HepG2 (cell line): ENCODE measurements around the gene ADAMTSL4. TPM values are rescaled to one million over a fixed set of nuclear protein-coding genes. Genes with fewer than 3 reads are reported as not detected.
"Not testable (repeated sequence)": the region's sequence is repeated elsewhere in the genome, so short reads cannot be mapped to it uniquely, and the experiment has no call there.

Experiments used
- ATAC-seq: fragments of 200-7000 bp; cut with Tn5 transposase; 3 replicates; pipeline ENCODE4 v1.9.1; 2020; ENCODE audit warnings: mild to moderate bottlenecking, moderate library complexity
- BruUV-seq: library from RNA; stranded (reverse); fragments of 400-500 nt; replicated peaks from 2 replicates; lab custom pipeline; 2021; lab: Mats Ljungman, UMichigan
- CTCF ChIA-PET: fragments of 300-600 bp; formaldehyde crosslinking; extraction: SDS; loops from one replicate; lab custom pipeline; 2021; ENCODE audit warnings: low total read pairs, inconsistent platforms, low intra/inter-chr PET ratio; lab: Yijun Ruan, JAX
- POLR2A ChIA-PET: fragments of 350-600 bp; sonication (Branson Sonifier 250); formaldehyde crosslinking; loops from one replicate; lab custom pipeline; 2020; ENCODE audit warnings: antibody characterized with exemption, inconsistent platforms; lab: Yijun Ruan, JAX
- DNase-seq: peaks from one replicate; pipeline ENCODE4 v3.0.0-alpha.2; 2015; ENCODE audit warnings: low spot score
- FAIRE-seq: peaks from 3 replicates; lab custom pipeline; 2011; peaks lifted over from hg19 to GRCh38; lab: Jason Lieb, UNC
- H2AFZ ChIP-seq: one replicate; pipeline ENCODE4 v1.6.1; 2011; ENCODE audit warnings: low read length, inconsistent platforms
- H3K27ac ChIP-seq: fragments of 300-600 bp; 3 replicates; pipeline ENCODE4 v1.8.0; 2011; ENCODE audit warnings: mixed run types, mild to moderate bottlenecking, mixed read lengths, low read length, inconsistent platforms; ENCODE audit not compliant: insufficient read depth; ENCODE audit errors: extremely low read length
- H3K27me3 ChIP-seq, 2 experiments: fragments of 200-600 bp in 1 of 2; 2 replicates in 1 of 2; 3 replicates in 1 of 2; pipeline versions ENCODE4 v1.6.0 to v1.8.0; 2011; ENCODE audit warnings: low read length in 2 of 2, mild to moderate bottlenecking in 2 of 2, moderate library complexity in 2 of 2, inconsistent platforms in 1 of 2; ENCODE audit not compliant: insufficient read depth in 2 of 2, control insufficient read depth in 1 of 2
- H3K36me3 ChIP-seq, 2 experiments: fragments of 200-600 bp in 1 of 2; replicated peaks in 1 of 2; 2 replicates in 1 of 2; 3 replicates in 1 of 2; pipeline versions ENCODE4 v1.5.1 to v1.8.0; 2011; ENCODE audit warnings: low read length in 2 of 2, inconsistent platforms in 1 of 2; ENCODE audit not compliant: insufficient read depth in 2 of 2, control insufficient read depth in 1 of 2
- H3K4me1 ChIP-seq: 2 replicates; pipeline ENCODE4 v1.5.1; 2012; ENCODE audit warnings: low read length, inconsistent platforms; ENCODE audit not compliant: insufficient read depth
- H3K4me2 ChIP-seq: 2 replicates; pipeline ENCODE4 v1.6.0; 2011; ENCODE audit warnings: low read depth, low read length, inconsistent platforms
- H3K4me3 ChIP-seq, 3 experiments: fragments of 200-600 bp in 1 of 3; sonication (generic), shearing (Covaris generic) in 1 of 3; replicated peaks in 1 of 3; 2 replicates each; pipeline ENCODE4 v1.5.1; 2011 to 2016; ENCODE audit warnings: low read length in 3 of 3, inconsistent platforms in 2 of 3, low read depth in 2 of 3, mild to moderate bottlenecking in 2 of 3, control low read depth in 1 of 3, mixed read lengths in 1 of 3; ENCODE audit not compliant: insufficient read depth in 1 of 3
- H3K79me2 ChIP-seq: one replicate; pipeline ENCODE4 v1.6.1; 2011; ENCODE audit warnings: low read length, inconsistent platforms; ENCODE audit not compliant: insufficient read depth
- H3K9ac ChIP-seq: 2 replicates; pipeline ENCODE4 v1.6.0; 2011; ENCODE audit warnings: mild to moderate bottlenecking, low read depth, low read length, inconsistent platforms; ENCODE audit not compliant: insufficient read depth
- H3K9me3 ChIP-seq: 2 replicates; pipeline ENCODE4 v1.5.1; 2012; ENCODE audit warnings: mild to moderate bottlenecking, low read length
- H4K20me1 ChIP-seq: 2 replicates; pipeline ENCODE4 v1.6.0; 2011; ENCODE audit warnings: inconsistent platforms, mild to moderate bottlenecking, low read length, moderate library complexity; ENCODE audit not compliant: insufficient read depth
- ATF1 ChIP-seq: IDR thresholded peaks from 2 replicates; pipeline ENCODE4 v1.6.1; 2016; ENCODE audit warnings: mild to moderate bottlenecking, control low read depth
- CBX5 ChIP-seq: sonication (generic); formaldehyde crosslinking; IDR thresholded peaks from 2 replicates; pipeline ENCODE4 v1.4.0; 2020; ENCODE audit warnings: missing genetic modification reagents, borderline replicate concordance
- DDIT3 ChIP-seq: sonication (generic); formaldehyde crosslinking; IDR thresholded peaks from 2 replicates; pipeline ENCODE4 v1.4.0; 2020; ENCODE audit warnings: mild to moderate bottlenecking, missing genetic modification reagents
- FOXO1 ChIP-seq: sonication (generic); formaldehyde crosslinking; IDR thresholded peaks from 2 replicates; pipeline ENCODE4 v1.4.0; 2020; ENCODE audit warnings: missing genetic modification reagents
- HNF4A ChIP-seq: sonication (generic); formaldehyde crosslinking; IDR thresholded peaks from 2 replicates; pipeline ENCODE4 v1.4.0; 2020; ENCODE audit warnings: missing genetic modification reagents
- KDM3A ChIP-seq: IDR thresholded peaks from 2 replicates; pipeline ENCODE4 v1.6.1; 2018; ENCODE audit warnings: low read depth, missing compliant biosample characterization
- ZNF468 ChIP-seq: sonication (generic); formaldehyde crosslinking; IDR thresholded peaks from 2 replicates; pipeline ENCODE4 v1.8.0; 2022; ENCODE audit warnings: mild to moderate bottlenecking, moderate library complexity, missing genetic modification reagents
- WGBS: methylation state at CpG from one replicate; pipeline ENCODE4 v1.1.6; 2017; ENCODE audit warnings: low lambda C conversion rate; 5-methylcytosine and 5-hydroxymethylcytosine counted together
- in situ Hi-C: cut with HindIII; loops from 2 replicates; pipeline ENCODE4 v1.10.0; 2017; ENCODE audit warnings: low pct_unique_long_range_greater_than_20kb; ENCODE audit not compliant: extremely low pct_ligation_motif_present
- intact Hi-C: fragments of 100-400 bp; cut with micrococcal nuclease; formaldehyde crosslinking; loops from one replicate; pipeline ENCODE4 v1.10.0; 2022; ENCODE audit not compliant: unreplicated experiment
- polyA plus RNA-seq, 8 experiments: library from polyadenylated mRNA; depleted of rRNA in 3 of 8; stranded (reverse) in 7 of 8; unstranded in 1 of 8; fragments of >200 nt; fragmentation: Illumina TruSeq in 4 of 8; extraction: Trizol in 4 of 8; gene quantifications; 2 replicates each; pipeline versions ENCODE4 v1.2.1 to v1.2.3, GENCODE V29; 2011 to 2016; ENCODE audit warnings: low read depth in 4 of 8, missing spikeins in 1 of 8, mixed read lengths in 1 of 8; ENCODE audit not compliant: insufficient read depth in 1 of 8
- total RNA-seq, 5 experiments: library from RNA; depleted of rRNA; stranded (reverse); fragments of >200 nt; fragmentation: Illumina TruSeq; extraction: Trizol; gene quantifications; 2 replicates each; pipeline ENCODE4 v1.2.3, GENCODE V29; 2016; ENCODE audit warnings: low read depth in 1 of 5
- TF ChIP-seq, protein P1 (sequence below): sonication (generic); formaldehyde crosslinking; IDR thresholded peaks from 2 replicates; pipeline ENCODE4 v1.4.0; 2020; ENCODE audit warnings: missing genetic modification reagents

Gene ADAMTSL4
- total and polyA plus RNA-seq, 2 of the 13 experiments (the other 11 are each of a cell fraction or from before 2014, with no cell fraction given), result 3.9 to 16.4 TPM

DNA sequence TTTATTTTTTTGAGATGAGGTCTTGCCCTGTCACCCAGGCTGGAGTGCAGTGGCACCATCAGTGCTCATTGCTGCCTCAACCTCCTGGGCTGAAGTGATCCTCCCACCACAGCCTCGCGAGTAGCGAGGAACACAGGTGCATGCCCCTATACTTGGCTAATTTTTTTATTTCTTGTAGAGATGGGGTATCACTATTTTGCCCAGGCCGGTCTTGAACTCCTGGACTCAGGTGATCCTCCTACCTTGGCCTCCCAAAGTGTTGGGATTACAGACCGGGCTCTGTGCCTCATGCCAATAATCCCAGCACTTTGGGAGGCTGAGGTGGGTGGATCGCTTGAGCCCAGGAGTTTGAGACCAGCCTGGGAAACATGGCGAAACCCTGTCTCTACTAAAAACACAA, 32.2 kb downstream of the ADAMTSL4 start:
- FAIRE-seq, BruUV-seq, H3K9me3 ChIP-seq, DNase-seq, in situ Hi-C loops, ATAC-seq, H2AFZ ChIP-seq, H3K9ac ChIP-seq, H3K27me3 ChIP-seq, H3K4me2 ChIP-seq, H3K4me3 ChIP-seq, H3K27ac ChIP-seq, CTCF ChIA-PET, intact Hi-C loops: not testable (repeated sequence)
- Histone ChIP-seq H3K4me1 (peaks cover 17% of the 10 kb centered on the region), H3K36me3 (peaks cover 0 to 17% of the 10 kb centered on the region in 2 experiments; a peak in 2 of 5 replicates), H3K79me2 (peaks cover 36% of the 10 kb centered on the region), H4K20me1 (peaks cover 27% of the 10 kb centered on the region)
- 98% methylated on average over 7 of the region's 7 CpGs for WGBS
- POLR2A ChIA-PET, result interaction anchor here (1.3 to 11.9 kb wide), 2 partner anchors 11 to 16 kb away, joined by 4 to 469 read pairs; no protein-coding TSS in a partner anchor

- in situ Hi-C loops, H3K27ac ChIP-seq, POLR2A ChIA-PET: not testable (repeated sequence)
Observed at GRCh38 chr1:150581962-150582361, 32.8 kb downstream of the ADAMTSL4 start.

DNA sequence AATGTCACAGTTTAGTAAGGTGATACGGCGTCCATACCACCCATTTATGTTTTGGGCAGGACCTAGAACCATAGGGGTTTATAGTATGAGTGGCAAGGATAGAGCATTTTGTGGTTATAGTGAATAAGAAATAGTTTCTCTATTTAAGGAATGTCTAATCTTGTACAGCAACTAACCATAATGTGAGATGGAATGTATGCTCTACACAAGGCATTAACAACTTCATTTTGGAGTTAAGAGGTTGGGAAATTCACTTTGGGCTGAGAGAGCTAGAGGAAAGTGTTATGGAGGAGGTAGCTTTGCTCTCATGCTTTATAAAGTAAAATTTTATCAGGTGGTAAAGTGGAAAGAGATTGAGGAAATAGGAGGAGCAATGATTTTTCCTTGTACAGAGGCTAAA, 33.2 kb downstream of the ADAMTSL4 start:
- Histone ChIP-seq H3K4me1 (peaks cover 17% of the 10 kb centered on the region), H3K9ac (no peak overlapping the region), H3K27ac (no peak overlapping the region), H3K36me3 (peaks cover 0 to 8% of the 10 kb centered on the region in 2 experiments; a peak in 2 of 5 replicates), H2AFZ (no peak overlapping the region), H3K4me3 (no peak overlapping the region), H3K9me3 (no peaks in the 10 kb centered on the region), H4K20me1 (peaks cover 17% of the 10 kb centered on the region), H3K79me2 (peaks cover 27% of the 10 kb centered on the region), H3K4me2 (no peak overlapping the region), H3K27me3 (no peaks in the 10 kb centered on the region; a peak in 1 of 5 replicates)
- in situ Hi-C loops, result no loop called here
- no TSS peak for BruUV-seq
- ChIA-PET CTCF (no interaction called here), POLR2A (no interaction called here)
- FAIRE-seq, result no peak
- ATAC-seq, result no peak
- no peak for DNase-seq
- intact Hi-C loops, result no loop called here
- 98% methylated on average over 2 of the region's 2 CpGs for WGBS
- TF ChIP-seq CBX5 (CRISPR knock-in tag) (no peak), FOXO1 (no peak), ATF1 (no peak), DDIT3 (CRISPR knock-in tag) (no peak), ZNF468 (CRISPR knock-in tag) (no peak), HNF4A (CRISPR knock-in tag) (no peak), KDM3A (CRISPR knock-in tag) (no peak)
- TF ChIP-seq, protein P1, sequence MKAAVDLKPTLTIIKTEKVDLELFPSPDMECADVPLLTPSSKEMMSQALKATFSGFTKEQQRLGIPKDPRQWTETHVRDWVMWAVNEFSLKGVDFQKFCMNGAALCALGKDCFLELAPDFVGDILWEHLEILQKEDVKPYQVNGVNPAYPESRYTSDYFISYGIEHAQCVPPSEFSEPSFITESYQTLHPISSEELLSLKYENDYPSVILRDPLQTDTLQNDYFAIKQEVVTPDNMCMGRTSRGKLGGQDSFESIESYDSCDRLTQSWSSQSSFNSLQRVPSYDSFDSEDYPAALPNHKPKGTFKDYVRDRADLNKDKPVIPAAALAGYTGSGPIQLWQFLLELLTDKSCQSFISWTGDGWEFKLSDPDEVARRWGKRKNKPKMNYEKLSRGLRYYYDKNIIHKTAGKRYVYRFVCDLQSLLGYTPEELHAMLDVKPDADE (CRISPR knock-in tag), result no peak

More at GRCh38 chr1:150581962-150582361, 32.8 kb downstream of the ADAMTSL4 start:
- ATAC-seq, FAIRE-seq, DNase-seq, H3K4me2 ChIP-seq, intact Hi-C loops, H3K9me3 ChIP-seq, H2AFZ ChIP-seq, H3K27me3 ChIP-seq, BruUV-seq, H3K4me3 ChIP-seq, CTCF ChIA-PET, H3K9ac ChIP-seq: not testable (repeated sequence)
- WGBS, result 98% methylated on average over 14 of the region's 14 CpGs
- Histone ChIP-seq H4K20me1 (peaks cover 21% of the 10 kb centered on the region), H3K36me3 (peaks cover 0 to 11% of the 10 kb centered on the region in 2 experiments; a peak in 2 of 5 replicates), H3K4me1 (peaks cover 17% of the 10 kb centered on the region), H3K79me2 (peaks cover 31% of the 10 kb centered on the region)
